ENCODE results near the gene RNF214.
"Not testable (repeated sequence)": the region's sequence is repeated elsewhere in the genome, so short reads cannot be mapped to it uniquely, and the experiment has no call there.

Gene RNF214

GRCh38 chr11:117232092-117232878 is at the start of gene RNF214:
Gene RNF214, plus strand, starts transcription at chr11:117232671. Its CDS starts 1,602 bp downstream, at chr11:117234273.
- peak; percentile 85 for ATAC-seq
- H3K4me3 Mint-ChIP-seq = peak within 1 kb of the TSS; percentile 94
- no peaks in the 10 kb centered on the region for H3K27me3 Mint-ChIP-seq
- H3K9me3 Mint-ChIP-seq = no peaks in the 10 kb centered on the region
- peaks cover 29% of the 10 kb centered on the region for H3K36me3 Mint-ChIP-seq
- peaks cover 40% of the 10 kb centered on the region for H3K4me1 Mint-ChIP-seq
- H3K27ac Mint-ChIP-seq = peak within 1 kb of the TSS; percentile 96

GRCh38 chr11:117183178-117183577 is 49.3 kb upstream of the RNF214 start:
- H3K9me3 Mint-ChIP-seq, ATAC-seq, H3K4me3 Mint-ChIP-seq, H3K27me3 Mint-ChIP-seq: not testable (repeated sequence)
- H3K36me3 Mint-ChIP-seq = peaks cover 50% of the 10 kb centered on the region
- peak overlapping the region; percentile 87 for H3K27ac Mint-ChIP-seq
- H3K4me1 Mint-ChIP-seq = peaks cover 74% of the 10 kb centered on the region

GRCh38 chr11:117183724-117184349 is 48.6 kb upstream of the RNF214 start:
- Mint-ChIP-seq H3K9me3 (no peaks in the 10 kb centered on the region), H3K27me3 (no peaks in the 10 kb centered on the region), H3K4me3 (no peak overlapping the region), H3K4me1 (peaks cover 78% of the 10 kb centered on the region), H3K27ac (peak overlapping the region; percentile 87), H3K36me3 (peaks cover 57% of the 10 kb centered on the region)
- no peak for ATAC-seq

- Mint-ChIP-seq H3K27me3 (no peaks in the 10 kb centered on the region), H3K9me3 (no peaks in the 10 kb centered on the region), H3K36me3 (peaks cover 76% of the 10 kb centered on the region), H3K4me1 (peaks cover 80% of the 10 kb centered on the region), H3K4me3 (peak overlapping the region; percentile 50), H3K27ac (peak overlapping the region; percentile 87)
- peak; percentile 64 for ATAC-seq
Measured at GRCh38 chr11:117185736-117186430, 46.6 kb upstream of the RNF214 start.

- Mint-ChIP-seq H3K27me3 (no peaks in the 10 kb centered on the region), H3K4me3 (peak overlapping the region; percentile 50), H3K27ac (peak overlapping the region; percentile 87), H3K36me3 (peaks cover 74% of the 10 kb centered on the region), H3K4me1 (peaks cover 75% of the 10 kb centered on the region), H3K9me3 (no peaks in the 10 kb centered on the region)
- ATAC-seq = no peak
Measured at GRCh38 chr11:117186431-117186761, 46.1 kb upstream of the RNF214 start.

GRCh38 chr11:117187007-117187406 is 45.5 kb upstream of the RNF214 start:
- no peak for ATAC-seq
- Mint-ChIP-seq H3K36me3 (peaks cover 73% of the 10 kb centered on the region), H3K9me3 (no peaks in the 10 kb centered on the region), H3K4me1 (peaks cover 73% of the 10 kb centered on the region), H3K4me3 (peak overlapping the region; percentile 46), H3K27ac (peak overlapping the region; percentile 87), H3K27me3 (no peaks in the 10 kb centered on the region)

- Mint-ChIP-seq H3K27ac (peak overlapping the region; percentile 87), H3K27me3 (no peaks in the 10 kb centered on the region), H3K9me3 (no peaks in the 10 kb centered on the region), H3K36me3 (peaks cover 76% of the 10 kb centered on the region), H3K4me3 (peak overlapping the region; percentile 46), H3K4me1 (peaks cover 75% of the 10 kb centered on the region)
- no peak for ATAC-seq
Measured at GRCh38 chr11:117187428-117187798, 45.1 kb upstream of the RNF214 start.

GRCh38 chr11:117187799-117188481 is 44.5 kb upstream of the RNF214 start:
- H3K27ac Mint-ChIP-seq = peak overlapping the region; percentile 87
- peaks cover 76% of the 10 kb centered on the region for H3K36me3 Mint-ChIP-seq
- H3K4me3 Mint-ChIP-seq = no peak overlapping the region
- H3K27me3 Mint-ChIP-seq = no peaks in the 10 kb centered on the region
- no peak for ATAC-seq
- H3K4me1 Mint-ChIP-seq = peaks cover 75% of the 10 kb centered on the region
- no peaks in the 10 kb centered on the region for H3K9me3 Mint-ChIP-seq

- Mint-ChIP-seq H3K36me3 (peaks cover 78% of the 10 kb centered on the region), H3K4me3 (no peak overlapping the region), H3K27me3 (no peaks in the 10 kb centered on the region), H3K9me3 (no peaks in the 10 kb centered on the region), H3K27ac (peak overlapping the region; percentile 87), H3K4me1 (peaks cover 73% of the 10 kb centered on the region)
- ATAC-seq = no peak
Measured at GRCh38 chr11:117188620-117189081, 43.8 kb upstream of the RNF214 start.

GRCh38 chr11:117189191-117189940 is 43.1 kb upstream of the RNF214 start:
- Mint-ChIP-seq H3K4me1 (peaks cover 66% of the 10 kb centered on the region), H3K4me3 (peak overlapping the region; percentile 51), H3K27me3 (no peaks in the 10 kb centered on the region), H3K27ac (peak overlapping the region; percentile 87), H3K9me3 (no peaks in the 10 kb centered on the region), H3K36me3 (peaks cover 73% of the 10 kb centered on the region)
- ATAC-seq = peak; percentile 95

- Mint-ChIP-seq H3K4me3 (peak overlapping the region; percentile 51), H3K4me1 (peaks cover 65% of the 10 kb centered on the region), H3K36me3 (peaks cover 79% of the 10 kb centered on the region), H3K27ac (peak overlapping the region; percentile 87), H3K27me3 (no peaks in the 10 kb centered on the region), H3K9me3 (no peaks in the 10 kb centered on the region)
- ATAC-seq = peak; percentile 1
Measured at GRCh38 chr11:117189941-117190544, 42.4 kb upstream of the RNF214 start.

GRCh38 chr11:117191680-117192400 is 40.6 kb upstream of the RNF214 start:
- Mint-ChIP-seq H3K4me3 (no peak overlapping the region), H3K4me1 (peaks cover 52% of the 10 kb centered on the region), H3K9me3 (no peaks in the 10 kb centered on the region), H3K36me3 (peaks cover 88% of the 10 kb centered on the region), H3K27me3 (no peaks in the 10 kb centered on the region), H3K27ac (peak overlapping the region; percentile 87)
- ATAC-seq = no peak

GRCh38 chr11:117192401-117192875 is 40.0 kb upstream of the RNF214 start:
- peaks cover 85% of the 10 kb centered on the region for H3K36me3 Mint-ChIP-seq
- peaks cover 48% of the 10 kb centered on the region for H3K4me1 Mint-ChIP-seq
- no peak overlapping the region for H3K4me3 Mint-ChIP-seq
- no peaks in the 10 kb centered on the region for H3K9me3 Mint-ChIP-seq
- H3K27ac Mint-ChIP-seq = peak overlapping the region; percentile 87
- H3K27me3 Mint-ChIP-seq = no peaks in the 10 kb centered on the region
- no peak for ATAC-seq
